IMR-90 (cell line): ENCODE measurements around the gene IFI35. TPM values are rescaled to one million over a fixed set of nuclear protein-coding genes. Genes with fewer than 3 reads are reported as not detected.

Experiments used
- microRNA-seq, 2 experiments: library from miRNA; stranded (forward) in 1 of 2; unstranded in 1 of 2; fragments of 10-50 nt in 1 of 2; fragments of <30 nt in 1 of 2; gene quantifications in 1 of 2; microRNA quantifications in 1 of 2; one replicate each; pipeline versions ENCODE3 to v1.1.0; 2013 to 2020; ENCODE audit not compliant: insufficient read depth in 1 of 2, insufficient read length in 1 of 2, unreplicated experiment in 1 of 2
- polyA plus RNA-seq, 3 experiments: library from polyadenylated mRNA; depleted of rRNA; stranded (reverse); fragments of >200 nt; gene quantifications; 2 replicates each; pipeline ENCODE4 v1.2.3, GENCODE V29; 2012; ENCODE audit warnings: low replicate concordance in 1 of 3
- small RNA-seq, 5 experiments: library from RNA; depleted of rRNA; stranded (forward); fragments of <200 nt; gene quantifications; one replicate each; pipeline ENCODE3, GENCODE V24; 2012
- total RNA-seq: library from RNA; depleted of rRNA; stranded (reverse); fragments of >200 nt; gene quantifications from 2 replicates; pipeline ENCODE4 v1.2.3, GENCODE V29; 2012; rRNA removed

IFI35 gene
- total and polyA plus RNA-seq, 2 of the 4 experiments (the other 2 are of a cell fraction), result 15.8 to 17.0 TPM

Small RNA genes lying within 50 kb of the gene (microRNA-seq; reads per million reads assigned to microRNA genes)
- not detected for gene AARSD1 (ENCODE audit: insufficient read depth, insufficient read length)

Small RNA genes lying within 50 kb of the gene (small RNA-seq; reads per million reads assigned to genes)
- 0 to 0.60 (median 0) reads per million in 5 experiments for gene AARSD1

Other genes with a start within 250 kb of the IFI35 start
- gene RAMP2, start 245.6 kb upstream of the IFI35 start, total RNA-seq, result 0.18 and 0.28 TPM in 2 replicates
- 1.6 and 2.5 TPM in 2 replicates for gene RAMP2, start 245.6 kb upstream of the IFI35 start, polyA plus RNA-seq (2012; rRNA removed)
- gene VPS25, start 233.3 kb upstream of the IFI35 start, total RNA-seq, result 71.3 and 78.3 TPM in 2 replicates
- gene VPS25, start 233.3 kb upstream of the IFI35 start, polyA plus RNA-seq (2012; rRNA removed), result 127 and 130 TPM in 2 replicates
- gene WNK4, start 226.2 kb upstream of the IFI35 start, total RNA-seq, result 1.3 and 1.9 TPM in 2 replicates
- 15.1 and 16.2 TPM in 2 replicates for gene WNK4, start 226.2 kb upstream of the IFI35 start, polyA plus RNA-seq (2012; rRNA removed)
- gene COA3, start 208.1 kb upstream of the IFI35 start, total RNA-seq, result 50.5 and 78.1 TPM in 2 replicates
- gene COA3, start 208.1 kb upstream of the IFI35 start, polyA plus RNA-seq (2012; rRNA removed), result 66.8 and 75.9 TPM in 2 replicates
- gene CNTD1, start 207.9 kb upstream of the IFI35 start, total RNA-seq, result not detected in 2 replicates
- not detected in 2 replicates for gene CNTD1, start 207.9 kb upstream of the IFI35 start, polyA plus RNA-seq (2012; rRNA removed)
- 93.9 and 119 TPM in 2 replicates for gene BECN1, start 182.5 kb upstream of the IFI35 start, total RNA-seq
- gene BECN1, start 182.5 kb upstream of the IFI35 start, polyA plus RNA-seq (2012; rRNA removed), result 73.1 and 84.0 TPM in 2 replicates
- gene PSME3, start 173.4 kb upstream of the IFI35 start, total RNA-seq, result 72.4 and 92.2 TPM in 2 replicates
- 89.4 and 100 TPM in 2 replicates for gene PSME3, start 173.4 kb upstream of the IFI35 start, polyA plus RNA-seq (2012; rRNA removed)
- 0.28 and 0.36 TPM in 2 replicates for gene AOC2, start 162.2 kb upstream of the IFI35 start, total RNA-seq
- 0.34 and 0.41 TPM in 2 replicates for gene AOC2, start 162.2 kb upstream of the IFI35 start, polyA plus RNA-seq (2012; rRNA removed)
- gene AOC3, start 155.6 kb upstream of the IFI35 start, total RNA-seq, result under 0.01 TPM in 1 of 2 replicates, not detected in the other
- gene AOC3, start 155.6 kb upstream of the IFI35 start, polyA plus RNA-seq (2012; rRNA removed), result 0.10 and 0.17 TPM in 2 replicates
- not detected in 2 replicates for gene G6PC1, start 106.0 kb upstream of the IFI35 start, total RNA-seq
- gene G6PC1, start 106.0 kb upstream of the IFI35 start, polyA plus RNA-seq (2012; rRNA removed), result not detected in 2 replicates
- gene AARSD1, start 42.3 kb upstream of the IFI35 start, total RNA-seq, result 55.0 and 58.9 TPM in 2 replicates
- 53.0 and 58.9 TPM in 2 replicates for gene AARSD1, start 42.3 kb upstream of the IFI35 start, polyA plus RNA-seq (2012; rRNA removed)
- gene PTGES3L, start 26.7 kb upstream of the IFI35 start, total RNA-seq, result 1.4 and 2.2 TPM in 2 replicates
- gene PTGES3L, start 26.7 kb upstream of the IFI35 start, polyA plus RNA-seq (2012; rRNA removed), result 1.7 and 2.4 TPM in 2 replicates
- gene RUNDC1, start 26.2 kb upstream of the IFI35 start, total RNA-seq, result 7.0 and 8.1 TPM in 2 replicates
- 7.4 and 7.9 TPM in 2 replicates for gene RUNDC1, start 26.2 kb upstream of the IFI35 start, polyA plus RNA-seq (2012; rRNA removed)
- 1,595 and 1,663 TPM in 2 replicates for gene RPL27, start 8.4 kb upstream of the IFI35 start, total RNA-seq
- 2,806 and 4,622 TPM in 2 replicates for gene RPL27, start 8.4 kb upstream of the IFI35 start, polyA plus RNA-seq (2012; rRNA removed)
- 81.1 and 101 TPM in 2 replicates for gene VAT1, start 15.6 kb downstream of the IFI35 start, total RNA-seq
- gene VAT1, start 15.6 kb downstream of the IFI35 start, polyA plus RNA-seq (2012; rRNA removed), result 97.3 and 108 TPM in 2 replicates
- 1.1 TPM in 2 replicates for gene RND2, start 18.4 kb downstream of the IFI35 start, total RNA-seq
- 1.8 and 1.9 TPM in 2 replicates for gene RND2, start 18.4 kb downstream of the IFI35 start, polyA plus RNA-seq (2012; rRNA removed)
- gene BRCA1, start 118.6 kb downstream of the IFI35 start, total RNA-seq, result 17.7 and 20.0 TPM in 2 replicates
- gene BRCA1, start 118.6 kb downstream of the IFI35 start, polyA plus RNA-seq (2012; rRNA removed), result 8.3 and 9.5 TPM in 2 replicates
- 105 and 132 TPM in 2 replicates for gene NBR1, start 164.4 kb downstream of the IFI35 start, total RNA-seq
- gene NBR1, start 164.4 kb downstream of the IFI35 start, polyA plus RNA-seq (2012; rRNA removed), result 47.7 and 52.4 TPM in 2 replicates
- 1.4 and 2.2 TPM in 2 replicates for gene TMEM106A, start 205.1 kb downstream of the IFI35 start, total RNA-seq
- gene TMEM106A, start 205.1 kb downstream of the IFI35 start, polyA plus RNA-seq (2012; rRNA removed), result 7.4 and 7.5 TPM in 2 replicates
- not detected in 2 replicates for gene CCDC200, start 221.8 kb downstream of the IFI35 start, total RNA-seq
- gene CCDC200, start 221.8 kb downstream of the IFI35 start, polyA plus RNA-seq (2012; rRNA removed), result not detected in 2 replicates
- not detected in 2 replicates for gene RNU2-1, start 227.2 kb downstream of the IFI35 start, total RNA-seq
- not detected in 2 replicates for gene RNU2-1, start 227.2 kb downstream of the IFI35 start, polyA plus RNA-seq (2012; rRNA removed)